Measurements from ENCODE around the gene PTGES2. TPM values are rescaled to one million over a fixed set of nuclear protein-coding genes. Genes with fewer than 3 reads are reported as not detected.

The PTGES2 gene
- total and polyA plus RNA-seq, 2 of the 13 experiments (the other 11 are each of a cell fraction or from before 2014, with no cell fraction given), result 63.7 to 79.8 TPM

GRCh38 chr9:128159784-128160602 lies 32.5 kb upstream of the PTGES2 start, which contains the start of gene BBLN (continued):
- TF ChIP-seq ZNF24 (IDR thresholded peaks at IDR 0.05), result no peak
- TF ChIP-seq ZNF563 (CRISPR knock-in tag; IDR thresholded peaks at IDR 0.05), result peak; percentile 41; the same call in 1 of the 2 replicates
- TF ChIP-seq ZBTB39 (CRISPR knock-in tag; IDR thresholded peaks at IDR 0.05), result no peak
- peak; percentile 52; the same call in 1 of the 2 replicates for TF ChIP-seq ZSCAN20 (CRISPR knock-in tag; IDR thresholded peaks at IDR 0.05; ENCODE audit: borderline replicate concordance)
- peak; percentile 86 for TF ChIP-seq IRF9 (CRISPR knock-in tag; IDR thresholded peaks at IDR 0.05; ENCODE audit: borderline replicate concordance)
- peak; percentile 16; the same call in 1 of the 2 replicates for TF ChIP-seq TFDP1 (CRISPR knock-in tag; IDR thresholded peaks at IDR 0.05; ENCODE audit: borderline replicate concordance)
- TF ChIP-seq TMF1 (CRISPR knock-in tag; IDR thresholded peaks at IDR 0.05; ENCODE audit: low read depth), result peak; percentile 67; the same call in 1 of the 2 replicates
- TF ChIP-seq MZF1 (CRISPR knock-in tag; IDR thresholded peaks at IDR 0.05; ENCODE audit: borderline replicate concordance), result no peak
- peak; percentile 62; the same call in 1 of the 2 replicates for TF ChIP-seq NFKB2 (CRISPR knock-in tag; IDR thresholded peaks at IDR 0.05; ENCODE audit: borderline replicate concordance)
- peak; percentile 87 for TF ChIP-seq POLR2AphosphoS5 (IDR thresholded peaks at IDR 0.05; ENCODE audit: low read depth, low read length)
- peak; percentile 79 for TF ChIP-seq KAT8 (CRISPR knock-in tag; IDR thresholded peaks at IDR 0.05)
- peak; percentile 70; the same call in 1 of the 2 replicates for TF ChIP-seq KAT7 (CRISPR knock-in tag; IDR thresholded peaks at IDR 0.05; ENCODE audit: borderline replicate concordance)
- TF ChIP-seq DNMT1 (CRISPR knock-in tag; IDR thresholded peaks at IDR 0.05), result no peak
- peak; percentile 26; the same call in 1 of the 2 replicates for TF ChIP-seq ATF7-NPFF (CRISPR knock-in tag; IDR thresholded peaks at IDR 0.05; ENCODE audit: low read depth)
- 0 out of 2 replicates have a peak, but pooled peaks have one; percentile 58 for TF ChIP-seq ZFYVE20 (CRISPR knock-in tag; IDR thresholded peaks at IDR 0.05; ENCODE audit: borderline replicate concordance, low read depth)
- peak; percentile 66; the same call in 1 of the 2 replicates for TF ChIP-seq ZNF350 (CRISPR knock-in tag; IDR thresholded peaks at IDR 0.05; ENCODE audit: borderline replicate concordance, low read depth)
- peak; percentile 12; the same call in 1 of the 2 replicates for TF ChIP-seq ZNF205 (CRISPR knock-in tag; IDR thresholded peaks at IDR 0.05)
- TF ChIP-seq TERF1 (CRISPR knock-in tag; IDR thresholded peaks at IDR 0.05), result no peak
- no peak for TF ChIP-seq IKZF5 (CRISPR knock-in tag; IDR thresholded peaks at IDR 0.05)
- 0 out of 2 replicates have a peak, but pooled peaks have one; percentile 30 for TF ChIP-seq KLF6 (CRISPR knock-in tag; IDR thresholded peaks at IDR 0.05)
- TF ChIP-seq HOXA3 (CRISPR knock-in tag; IDR thresholded peaks at IDR 0.05), result peak; percentile 38; the same call in 1 of the 2 replicates
- TF ChIP-seq ZNF75D (CRISPR knock-in tag; IDR thresholded peaks at IDR 0.05; ENCODE audit: borderline replicate concordance), result no peak
- TF ChIP-seq RFXANK (CRISPR knock-in tag; IDR thresholded peaks at IDR 0.05), result no peak
